COLO668 (cell line): ENCODE results near the gene IFNL2.
"Not testable (repeated sequence)": the region's sequence is repeated elsewhere in the genome, so short reads cannot be mapped to it uniquely, and the experiment has no call there.

Source experiments
- DNase-seq: peaks from one replicate; lab custom pipeline; 2025; ENCODE audit not compliant: unreplicated experiment; lab: John Stamatoyannopoulos, UW

Gene IFNL2

GRCh38 chr19:39252458-39252857 lies 15.7 kb upstream of the IFNL2 start:
- no peak for DNase-seq

- DNase-seq, result no peak
Measured at GRCh38 chr19:39253374-39254149, 14.6 kb upstream of the IFNL2 start.

GRCh38 chr19:39254531-39255345 lies 13.5 kb upstream of the IFNL2 start:
- no peak for DNase-seq

GRCh38 chr19:39257227-39257626 lies 11.0 kb upstream of the IFNL2 start:
- no peak for DNase-seq

- no peak for DNase-seq
Measured at GRCh38 chr19:39261704-39262103, 6.5 kb upstream of the IFNL2 start.

- no peak for DNase-seq
Measured at GRCh38 chr19:39262496-39262895, 5.7 kb upstream of the IFNL2 start.

- no peak for DNase-seq
Measured at GRCh38 chr19:39263912-39264305, 4.3 kb upstream of the IFNL2 start.

GRCh38 chr19:39264306-39265290 lies 3.6 kb upstream of the IFNL2 start:
- DNase-seq, result no peak

- no peak for DNase-seq
Measured at GRCh38 chr19:39265321-39265916, 2.8 kb upstream of the IFNL2 start.

- DNase-seq, result not testable (repeated sequence)
Measured at GRCh38 chr19:39268531-39269223, 481 bp downstream of the IFNL2 start.

GRCh38 chr19:39269369-39269768 lies 1.2 kb downstream of the IFNL2 start:
- DNase-seq, result not testable (repeated sequence)

- no peak for DNase-seq
Measured at GRCh38 chr19:39270036-39270871, 2.1 kb downstream of the IFNL2 start.

GRCh38 chr19:39273859-39274258 lies 5.7 kb downstream of the IFNL2 start:
- not testable (repeated sequence) for DNase-seq

GRCh38 chr19:39275578-39275977 lies 7.4 kb downstream of the IFNL2 start:
- DNase-seq, result no peak

GRCh38 chr19:39276740-39277139 lies 8.5 kb downstream of the IFNL2 start:
- DNase-seq, result no peak

- DNase-seq, result no peak
Measured at GRCh38 chr19:39277598-39277997, 9.4 kb downstream of the IFNL2 start.

- DNase-seq, result no peak
Measured at GRCh38 chr19:39282021-39282420, 13.8 kb downstream of the IFNL2 start.

- DNase-seq, result no peak
Measured at GRCh38 chr19:39284032-39284431, 15.8 kb downstream of the IFNL2 start.

GRCh38 chr19:39293394-39293793 lies 25.2 kb downstream of the IFNL2 start:
- no peak for DNase-seq
